Hematopoietic multipotent progenitor cell (in vitro differentiated cells): Measurements from ENCODE around the gene PCDH15. TPM values are rescaled to one million over a fixed set of nuclear protein-coding genes. Genes with fewer than 3 reads are reported as not detected.

Experiments used
- DNase-seq, 3 donors: peaks; one replicate each; pipeline ENCODE4 v3.0.0-alpha.2; 2011 to 2015; ENCODE audit warnings: low read depth in 2 of 3, low spot score in 2 of 3
- total RNA-seq: library from RNA; depleted of rRNA; stranded (reverse); fragments of >200 nt; gene quantifications from one replicate; pipeline ENCODE4 v1.2.3, GENCODE V29; 2012

Gene PCDH15
- total RNA-seq, 1 donor: not detected

GRCh38 chr10:54708591-54708990 is 92.4 kb downstream of the PCDH15 start:
- DNase-seq: no peak

GRCh38 chr10:54708021-54708420 is 93.0 kb downstream of the PCDH15 start:
- DNase-seq: no peak

- DNase-seq: no peak
Measured at GRCh38 chr10:54702583-54703485, 98.2 kb downstream of the PCDH15 start.

- DNase-seq: no peak
Measured at GRCh38 chr10:54691331-54691730, 109.7 kb downstream of the PCDH15 start.

- no peak for DNase-seq
Measured at GRCh38 chr10:54682554-54682953, 118.5 kb downstream of the PCDH15 start.

GRCh38 chr10:54681136-54681535 is 119.9 kb downstream of the PCDH15 start:
- DNase-seq: no peak

GRCh38 chr10:54667136-54667535 is 133.9 kb downstream of the PCDH15 start:
- no peak for DNase-seq

GRCh38 chr10:54666192-54666591 is 134.8 kb downstream of the PCDH15 start:
- no peak for DNase-seq

- no peak for DNase-seq
Measured at GRCh38 chr10:54665095-54665494, 135.9 kb downstream of the PCDH15 start.

- DNase-seq: no peak
Measured at GRCh38 chr10:54660397-54660796, 140.6 kb downstream of the PCDH15 start.

- DNase-seq: no peak
Measured at GRCh38 chr10:54656643-54657042, 144.4 kb downstream of the PCDH15 start.

- no peak for DNase-seq
Measured at GRCh38 chr10:54653518-54653917, 147.5 kb downstream of the PCDH15 start.

- no peak for DNase-seq
Measured at GRCh38 chr10:54650547-54650946, 150.5 kb downstream of the PCDH15 start.

- DNase-seq: no peak
Measured at GRCh38 chr10:54622017-54622416, 179.0 kb downstream of the PCDH15 start.

- DNase-seq: no peak
Measured at GRCh38 chr10:54620352-54620751, 180.7 kb downstream of the PCDH15 start.

- DNase-seq: no peak
Measured at GRCh38 chr10:54614072-54614471, 187.0 kb downstream of the PCDH15 start.

- peak in 1 of 3 donors; percentile 21 for DNase-seq
Measured at GRCh38 chr10:54613162-54613561, 187.9 kb downstream of the PCDH15 start.

- no peak for DNase-seq
Measured at GRCh38 chr10:54609423-54609822, 191.6 kb downstream of the PCDH15 start.

GRCh38 chr10:54607983-54608382 is 193.0 kb downstream of the PCDH15 start:
- no peak for DNase-seq

- DNase-seq: no peak
Measured at GRCh38 chr10:54594289-54594688, 206.7 kb downstream of the PCDH15 start.

GRCh38 chr10:54587971-54588370 is 213.1 kb downstream of the PCDH15 start:
- DNase-seq: no peak

GRCh38 chr10:54585572-54585971 is 215.5 kb downstream of the PCDH15 start:
- no peak for DNase-seq

- no peak for DNase-seq
Measured at GRCh38 chr10:54577682-54578081, 223.3 kb downstream of the PCDH15 start.
